Fibroblast of skin of left quadriceps (primary cell): ENCODE results near the gene GAS2L2.

Source experiments
- DNase-seq, 2 experiments: peaks; one replicate each; pipeline ENCODE4 v3.0.0-alpha.2; 2013; ENCODE audit warnings: low read depth in 2 of 2

GAS2L2 gene

DNA sequence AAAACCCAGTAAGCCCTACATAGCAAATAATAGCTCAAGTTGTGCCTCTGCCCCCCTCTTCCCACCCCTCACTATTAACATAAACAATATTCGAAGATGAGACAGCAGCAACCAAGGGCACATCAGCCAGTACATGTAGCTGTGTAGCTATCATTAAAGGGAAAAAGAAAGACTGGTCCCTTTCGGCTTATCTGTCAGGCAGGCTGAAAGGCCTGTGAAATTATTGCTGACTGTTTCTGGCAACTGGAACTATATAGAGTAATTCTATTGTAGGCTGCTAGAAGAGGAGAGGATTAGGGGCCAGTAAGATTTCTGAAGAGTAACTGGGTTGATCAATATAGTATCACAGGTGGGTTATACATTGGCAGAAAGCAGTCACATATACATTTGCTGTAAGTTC, 58.1 kb downstream of the GAS2L2 start:
- no peak for DNase-seq
